Suprapubic skin (tissue), 4 donors: ENCODE measurements around the gene FOXO6. TPM values are rescaled to one million over a fixed set of nuclear protein-coding genes. Genes with fewer than 3 reads are reported as not detected.

ENCODE experiments used
- DNase-seq, 2 donors: peaks; one replicate each; pipeline ENCODE4 v3.0.0-alpha.2; 2019; ENCODE audit warnings: low spot score in 2 of 2
- H3K27ac ChIP-seq: fragments of 200-600 bp; sonication (generic); one replicate; pipeline ENCODE4 v1.5.1; 2019
- H3K27me3 ChIP-seq: fragments of 200-600 bp; sonication (generic); one replicate; pipeline ENCODE4 v1.5.1; 2019
- H3K36me3 ChIP-seq: fragments of 200-600 bp; sonication (generic); one replicate; pipeline ENCODE4 v1.5.1; 2019
- H3K4me1 ChIP-seq: fragments of 200-600 bp; sonication (generic); one replicate; pipeline ENCODE4 v1.5.1; 2019
- H3K4me3 ChIP-seq: fragments of 200-600 bp; sonication (generic); one replicate; pipeline ENCODE4 v1.5.1; 2019; ENCODE audit warnings: mild to moderate bottlenecking
- H3K9me3 ChIP-seq: fragments of 200-600 bp; sonication (generic); one replicate; pipeline ENCODE4 v1.5.1; 2019
- EP300 ChIP-seq: sonication (generic); formaldehyde crosslinking; IDR thresholded peaks from one replicate; pipeline ENCODE4 v1.6.1; 2017; ENCODE audit warnings: antibody characterized with exemption
- POLR2A ChIP-seq, 2 donors: fragments of 450-650 bp; IDR thresholded peaks; one replicate each; pipeline ENCODE4 v1.6.1; 2017; ENCODE audit warnings: antibody characterized with exemption in 2 of 2, mild to moderate bottlenecking in 2 of 2, moderate library complexity in 2 of 2
- POLR2AphosphoS5 ChIP-seq, 3 donors: sonication (generic); formaldehyde crosslinking; IDR thresholded peaks; one replicate each; pipeline ENCODE4 v1.6.1; 2017; ENCODE audit warnings: antibody characterized with exemption in 3 of 3
- WGBS: methylation state at CpG from one replicate; pipeline ENCODE4 v1.1.5; 2018; 5-methylcytosine and 5-hydroxymethylcytosine counted together
- total RNA-seq, 4 donors: library from RNA; depleted of rRNA; stranded (reverse); fragments of >200 nt; gene quantifications; one replicate each; pipeline ENCODE4 v1.1.0, GENCODE V29; 2016
- TF ChIP-seq, protein P1 (sequence below), 2 donors: fragments of 200-600 bp in 1 of 2; fragments of 450-650 bp in 1 of 2; sonication (generic) in 1 of 2; IDR thresholded peaks; one replicate each; pipeline ENCODE4 v1.5.1; 2016 to 2019; ENCODE audit warnings: antibody characterized with exemption in 2 of 2, mild to moderate bottlenecking in 1 of 2, moderate library complexity in 1 of 2

FOXO6 gene
- total RNA-seq, 4 donors from 2014 or later, result 1.4 to 2.8 (median 1.6) TPM

DNA sequence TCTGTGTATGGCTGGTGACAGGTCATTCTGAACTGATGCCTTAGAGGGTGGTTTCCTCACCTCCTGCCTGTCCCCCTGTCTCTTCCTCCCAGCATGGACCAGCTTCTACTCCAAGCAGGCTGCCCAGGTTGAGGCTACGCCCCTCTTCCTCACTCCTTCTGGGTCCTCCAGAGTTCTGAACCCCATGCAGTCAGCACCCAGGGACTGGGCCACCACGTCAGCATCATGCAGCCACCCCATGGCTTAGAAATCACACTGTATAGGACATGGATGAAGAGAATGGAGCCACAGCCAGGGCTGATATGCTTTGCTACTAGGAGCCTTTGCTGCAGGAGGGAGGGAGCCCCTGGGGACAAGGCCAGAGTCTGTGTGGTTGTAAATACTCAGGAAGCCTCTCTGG, 8.3 kb downstream of the FOXO6 start:
- 95% methylated on average over 2 of the region's 2 CpGs for WGBS
- no peaks in the 10 kb centered on the region for H3K9me3 ChIP-seq
- no peak for DNase-seq
- no peak overlapping the region for H3K4me3 ChIP-seq
- H3K36me3 ChIP-seq, result no peaks in the 10 kb centered on the region
- no peaks in the 10 kb centered on the region for H3K27me3 ChIP-seq
- TF ChIP-seq POLR2A (IDR thresholded peaks at IDR 0.05) (no peak), EP300 (no peak), POLR2AphosphoS5 (IDR thresholded peaks at IDR 0.05) (no peak)
- TF ChIP-seq, protein P1, sequence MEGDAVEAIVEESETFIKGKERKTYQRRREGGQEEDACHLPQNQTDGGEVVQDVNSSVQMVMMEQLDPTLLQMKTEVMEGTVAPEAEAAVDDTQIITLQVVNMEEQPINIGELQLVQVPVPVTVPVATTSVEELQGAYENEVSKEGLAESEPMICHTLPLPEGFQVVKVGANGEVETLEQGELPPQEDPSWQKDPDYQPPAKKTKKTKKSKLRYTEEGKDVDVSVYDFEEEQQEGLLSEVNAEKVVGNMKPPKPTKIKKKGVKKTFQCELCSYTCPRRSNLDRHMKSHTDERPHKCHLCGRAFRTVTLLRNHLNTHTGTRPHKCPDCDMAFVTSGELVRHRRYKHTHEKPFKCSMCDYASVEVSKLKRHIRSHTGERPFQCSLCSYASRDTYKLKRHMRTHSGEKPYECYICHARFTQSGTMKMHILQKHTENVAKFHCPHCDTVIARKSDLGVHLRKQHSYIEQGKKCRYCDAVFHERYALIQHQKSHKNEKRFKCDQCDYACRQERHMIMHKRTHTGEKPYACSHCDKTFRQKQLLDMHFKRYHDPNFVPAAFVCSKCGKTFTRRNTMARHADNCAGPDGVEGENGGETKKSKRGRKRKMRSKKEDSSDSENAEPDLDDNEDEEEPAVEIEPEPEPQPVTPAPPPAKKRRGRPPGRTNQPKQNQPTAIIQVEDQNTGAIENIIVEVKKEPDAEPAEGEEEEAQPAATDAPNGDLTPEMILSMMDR (IDR thresholded peaks at IDR 0.05), result no peak
- peaks cover 50% of the 10 kb centered on the region for H3K4me1 ChIP-seq
- H3K27ac ChIP-seq, result no peak overlapping the region

DNA sequence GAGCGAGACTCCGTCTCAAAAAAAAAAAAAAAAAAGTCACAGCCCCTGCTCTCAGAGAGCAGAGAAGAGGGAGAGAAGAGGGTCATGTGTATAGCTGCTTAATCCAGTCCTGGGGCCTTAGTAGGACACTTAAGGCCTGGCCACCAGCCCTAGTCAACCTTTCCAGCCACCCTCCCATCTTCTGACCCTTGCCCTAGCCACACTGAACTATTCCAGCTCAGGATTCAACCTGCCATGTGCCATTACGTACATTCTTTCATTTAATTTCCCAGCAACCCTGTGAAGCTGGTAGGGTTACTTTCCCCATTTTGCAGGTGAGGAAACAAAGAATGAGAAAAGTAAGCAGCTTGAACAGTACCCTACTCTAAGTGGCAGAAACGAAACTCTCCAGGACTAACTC, 9.0 kb downstream of the FOXO6 start:
- 84% methylated on average over 4 of the region's 4 CpGs for WGBS
- H3K9me3 ChIP-seq, result no peaks in the 10 kb centered on the region
- H3K4me3 ChIP-seq, result no peak overlapping the region
- H3K27me3 ChIP-seq, result no peaks in the 10 kb centered on the region
- no peak for DNase-seq
- H3K27ac ChIP-seq, result no peak overlapping the region
- peaks cover 49% of the 10 kb centered on the region for H3K4me1 ChIP-seq
- H3K36me3 ChIP-seq, result no peaks in the 10 kb centered on the region
- TF ChIP-seq, protein P1 (IDR thresholded peaks at IDR 0.05), result no peak
- TF ChIP-seq EP300, result no peak
- no peak for TF ChIP-seq POLR2AphosphoS5 (IDR thresholded peaks at IDR 0.05)
- TF ChIP-seq POLR2A (IDR thresholded peaks at IDR 0.05), result no peak

DNA sequence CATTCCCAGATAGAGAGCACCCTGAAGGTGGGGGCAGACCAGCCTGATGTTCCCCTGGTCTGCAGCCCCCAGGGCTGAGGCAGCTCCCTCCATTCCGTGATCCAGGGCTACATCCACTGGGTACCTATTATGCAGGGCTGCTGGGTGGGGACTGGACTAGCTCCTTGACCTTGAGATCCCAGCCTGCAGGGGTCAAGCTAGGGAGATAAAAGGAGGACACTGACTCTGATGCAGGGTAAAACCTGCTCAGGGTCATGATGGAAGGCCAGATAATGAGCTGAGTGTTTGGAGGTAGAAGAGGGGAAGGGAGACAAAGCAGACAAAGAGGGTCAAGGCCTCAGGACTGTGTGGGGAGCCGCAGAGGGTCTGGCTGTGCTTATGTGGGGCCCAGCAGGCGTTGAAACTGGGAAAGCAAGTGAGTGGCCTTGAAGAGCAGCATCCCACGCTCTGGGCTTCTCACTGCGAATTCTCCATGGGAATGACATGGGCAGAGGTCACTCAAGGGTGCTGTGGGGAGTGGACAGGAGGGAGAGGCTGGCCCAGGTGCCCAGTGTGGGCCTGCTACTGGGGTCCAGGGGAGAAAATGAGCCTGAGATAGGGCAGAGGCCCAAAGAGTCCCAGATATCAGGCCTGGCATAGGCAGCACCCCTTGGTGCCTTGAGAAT, 9.7 kb downstream of the FOXO6 start:
- Histone ChIP-seq H3K4me3 (no peak overlapping the region), H3K9me3 (no peaks in the 10 kb centered on the region), H3K27me3 (no peaks in the 10 kb centered on the region), H3K27ac (no peak overlapping the region), H3K36me3 (no peaks in the 10 kb centered on the region), H3K4me1 (peaks cover 42% of the 10 kb centered on the region)
- no peak for DNase-seq
- TF ChIP-seq, protein P1 (IDR thresholded peaks at IDR 0.05), result no peak
- TF ChIP-seq POLR2A (IDR thresholded peaks at IDR 0.05) (no peak), EP300 (no peak), POLR2AphosphoS5 (IDR thresholded peaks at IDR 0.05) (no peak)
- 84% methylated on average over 5 of the region's 5 CpGs for WGBS

DNA sequence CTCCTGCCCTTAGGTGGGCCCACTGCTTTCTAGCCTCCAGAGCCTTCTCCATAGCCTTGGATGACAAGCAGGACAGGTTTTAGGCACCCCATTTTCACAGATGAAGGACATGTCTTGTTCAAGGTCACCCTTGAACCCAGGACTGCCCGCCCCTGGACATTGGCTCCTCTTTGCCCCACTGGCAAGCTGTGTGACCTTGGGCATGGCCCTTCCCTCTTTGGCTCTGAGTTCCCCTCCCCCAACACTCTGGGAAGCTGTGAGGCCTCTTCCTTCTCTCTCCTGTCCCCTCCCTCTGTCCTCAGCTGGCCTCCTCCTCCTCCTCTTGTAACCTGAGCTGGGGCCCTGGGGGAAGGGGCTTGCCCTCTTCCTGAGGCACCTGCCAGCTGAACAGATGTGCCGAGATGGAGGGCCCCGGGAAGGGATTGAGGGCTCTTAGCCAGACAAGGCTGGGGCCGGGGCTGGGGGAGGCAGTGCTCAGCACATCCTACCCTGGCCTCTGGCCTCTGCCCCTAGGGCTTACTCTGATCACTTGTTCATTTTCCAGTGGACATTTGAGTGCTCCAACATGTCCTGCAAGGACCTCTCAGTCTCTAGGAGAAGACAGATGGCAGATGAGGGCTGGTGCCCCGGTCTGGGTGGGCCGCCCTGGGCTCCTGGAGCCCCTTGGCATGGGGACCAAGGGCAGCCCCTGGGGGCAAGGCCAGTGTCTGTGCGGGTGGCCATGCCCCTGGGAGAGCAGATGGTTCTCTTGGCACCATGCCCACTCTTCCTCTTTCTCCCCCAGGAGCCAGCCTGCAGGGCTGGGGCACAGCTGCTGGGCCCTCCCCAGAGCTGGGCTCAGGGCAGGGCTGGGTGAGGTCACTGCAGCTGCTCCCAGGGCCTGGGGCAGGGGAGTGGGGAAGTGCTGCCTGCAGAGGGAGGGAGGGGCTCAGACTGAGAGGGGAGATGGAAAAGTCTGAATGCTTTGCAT, 10.7 kb downstream of the FOXO6 start:
- Histone ChIP-seq H3K4me1 (peaks cover 32% of the 10 kb centered on the region), H3K4me3 (no peak overlapping the region), H3K27ac (no peak overlapping the region), H3K27me3 (no peaks in the 10 kb centered on the region), H3K9me3 (no peaks in the 10 kb centered on the region), H3K36me3 (no peaks in the 10 kb centered on the region)
- no peak for DNase-seq
- WGBS, result 37% methylated on average over 4 of the region's 7 CpGs
- TF ChIP-seq EP300, result no peak

DNA sequence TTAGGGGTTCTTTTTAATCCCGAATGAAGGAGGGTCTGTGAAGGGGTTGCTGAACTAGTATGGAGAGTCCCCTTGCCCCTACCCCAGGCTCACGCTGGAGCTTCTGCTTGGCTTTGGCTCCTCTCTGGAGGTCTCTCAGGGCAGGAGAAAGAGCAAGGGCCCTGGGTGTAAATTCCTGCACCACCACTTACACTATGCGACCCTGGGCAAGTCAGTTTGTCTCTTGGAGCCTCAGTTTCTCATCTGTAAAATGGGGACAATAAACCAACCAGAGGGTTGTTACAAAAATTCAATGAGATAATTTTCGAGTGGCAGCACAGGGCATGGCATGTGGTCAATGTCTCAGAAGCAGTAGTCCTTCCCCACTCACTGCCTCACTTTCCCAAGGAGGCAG, 11.4 kb downstream of the FOXO6 start:
- H3K36me3 ChIP-seq, result peaks cover 5% of the 10 kb centered on the region
- H3K27ac ChIP-seq, result no peak overlapping the region
- TF ChIP-seq, protein P1 (IDR thresholded peaks at IDR 0.05), result no peak
- TF ChIP-seq EP300, result no peak
- TF ChIP-seq POLR2AphosphoS5 (IDR thresholded peaks at IDR 0.05), result no peak
- no peak for TF ChIP-seq POLR2A (IDR thresholded peaks at IDR 0.05)
- no peaks in the 10 kb centered on the region for H3K9me3 ChIP-seq
- peaks cover 25% of the 10 kb centered on the region for H3K4me1 ChIP-seq
- WGBS, result 47% methylated on average over 4 of the region's 4 CpGs
- no peak overlapping the region for H3K4me3 ChIP-seq
- no peak for DNase-seq
- no peaks in the 10 kb centered on the region for H3K27me3 ChIP-seq
